NCI-H1417 treated with DMSO at 0.1 percent for 48 hours (cell line): ENCODE results near the gene PECR.
"Not testable (repeated sequence)": the region's sequence is repeated elsewhere in the genome, so short reads cannot be mapped to it uniquely, and the experiment has no call there.

Source experiments
- DNase-seq: peaks from one replicate; lab custom pipeline; 2025; lab: John Stamatoyannopoulos, UW

PECR gene

DNA sequence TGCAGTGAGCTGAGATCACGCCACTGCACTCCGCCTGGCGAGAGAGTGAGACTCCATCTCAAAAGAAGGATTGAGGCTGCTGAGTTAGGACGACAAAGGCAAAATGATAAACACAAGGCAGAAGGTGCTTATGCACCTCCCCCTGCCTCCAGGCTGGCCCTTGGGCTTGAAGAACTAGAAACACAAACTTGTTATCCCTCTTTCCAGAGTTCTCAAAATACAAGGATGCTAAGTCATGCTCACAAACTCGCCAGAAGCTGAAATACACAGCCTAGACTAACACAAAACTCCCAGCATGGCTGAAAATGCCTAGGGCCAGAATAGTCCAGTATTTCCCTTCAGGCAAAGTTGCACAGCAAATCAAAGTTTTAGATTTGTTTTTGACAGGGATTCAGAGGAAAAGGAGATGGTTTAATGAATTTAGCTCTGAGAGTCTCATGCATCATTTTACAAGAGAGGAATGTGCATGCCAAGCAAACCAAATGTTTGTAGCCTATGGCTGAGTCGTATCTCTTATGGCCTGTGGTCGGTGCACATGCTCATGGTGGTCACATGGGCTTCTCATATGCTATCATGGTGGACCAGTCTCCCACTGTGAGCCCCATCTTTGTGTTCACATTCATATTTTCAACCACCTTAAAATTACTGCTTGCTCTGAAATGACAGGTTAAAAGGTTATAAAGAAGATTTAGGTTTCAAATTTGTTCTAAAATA lies 52.0 kb downstream of the PECR start:
- DNase-seq = no peak

GRCh38 chr2:216024779-216025336 lies 56.8 kb downstream of the PECR start:
- no peak for DNase-seq

GRCh38 chr2:216023055-216023648 lies 58.5 kb downstream of the PECR start:
- no peak for DNase-seq

DNA sequence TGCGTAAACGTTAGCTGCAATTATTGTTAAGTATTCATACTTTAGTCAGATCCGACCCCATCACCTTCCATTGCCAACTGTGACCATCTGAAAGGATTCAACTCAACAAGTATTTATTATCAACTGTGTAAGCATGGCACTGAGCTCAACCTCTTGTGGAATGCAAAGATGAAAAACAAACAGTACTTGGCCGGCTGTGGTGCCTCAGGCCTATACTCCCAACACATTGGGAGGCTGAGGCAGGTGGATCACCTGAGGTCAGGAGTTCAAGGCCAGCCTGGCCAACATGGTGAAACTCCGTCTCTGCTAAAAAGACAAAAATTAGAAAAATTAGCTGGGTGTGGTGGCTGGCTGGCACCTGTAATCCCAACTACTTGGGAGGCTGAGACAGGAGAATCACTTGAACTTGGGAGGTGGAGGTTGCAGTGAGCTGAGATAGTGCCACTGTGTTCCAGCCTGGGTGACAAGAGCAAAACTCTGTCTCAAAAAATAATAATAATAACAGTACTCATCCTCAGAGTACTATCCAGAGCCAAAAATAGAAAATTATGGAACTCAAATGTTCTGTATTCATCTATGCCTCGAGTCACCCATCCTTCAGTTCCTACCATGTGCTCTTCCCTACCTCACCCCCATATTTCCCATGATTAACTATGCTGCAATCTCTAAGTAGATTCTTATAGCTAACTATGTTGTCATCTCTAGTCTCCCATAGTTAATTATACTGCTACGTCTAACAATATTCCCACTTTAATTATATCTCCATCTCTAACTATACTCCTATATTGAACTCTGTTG lies 59.6 kb downstream of the PECR start:
- DNase-seq = no peak

GRCh38 chr2:216018709-216019108 lies 62.9 kb downstream of the PECR start:
- DNase-seq = no peak

DNA sequence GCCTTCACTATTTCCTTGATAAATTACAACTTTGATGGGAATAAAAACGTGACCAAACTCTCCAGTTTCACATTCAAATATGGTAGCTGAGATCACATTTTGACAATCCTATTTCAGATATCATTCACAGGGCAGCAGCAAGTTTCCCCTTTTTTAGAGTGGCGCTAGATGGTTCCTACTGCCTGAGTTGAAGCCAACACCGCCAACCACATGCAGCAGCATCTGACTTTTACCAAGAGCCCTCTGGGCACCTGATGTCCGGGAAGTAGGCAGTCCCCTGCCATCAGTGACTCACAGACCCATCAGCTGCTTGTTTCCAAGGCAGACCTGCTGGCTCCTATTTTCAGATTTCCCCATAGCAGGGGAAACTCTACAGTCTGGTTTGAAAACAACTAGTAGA lies 64.2 kb downstream of the PECR start:
- no peak for DNase-seq

DNA sequence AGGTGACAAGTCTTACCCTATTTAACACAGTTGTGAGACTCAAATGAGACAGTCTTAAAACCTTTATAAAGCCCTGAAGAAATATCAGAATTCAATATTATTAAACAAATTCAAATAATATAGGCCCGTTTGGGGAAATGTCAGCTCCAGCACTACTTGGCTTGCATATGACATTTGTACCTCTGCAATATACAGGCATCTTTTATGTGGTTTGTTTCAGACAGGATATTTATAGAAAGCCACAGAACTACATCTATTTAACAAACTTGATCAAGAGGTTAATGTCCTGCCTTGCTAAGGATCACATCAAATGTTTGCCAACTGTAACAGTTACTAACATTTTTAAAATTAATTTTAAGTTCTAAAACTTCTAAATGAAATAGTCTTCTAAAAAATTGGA lies 65.0 kb downstream of the PECR start:
- no peak for DNase-seq

DNA sequence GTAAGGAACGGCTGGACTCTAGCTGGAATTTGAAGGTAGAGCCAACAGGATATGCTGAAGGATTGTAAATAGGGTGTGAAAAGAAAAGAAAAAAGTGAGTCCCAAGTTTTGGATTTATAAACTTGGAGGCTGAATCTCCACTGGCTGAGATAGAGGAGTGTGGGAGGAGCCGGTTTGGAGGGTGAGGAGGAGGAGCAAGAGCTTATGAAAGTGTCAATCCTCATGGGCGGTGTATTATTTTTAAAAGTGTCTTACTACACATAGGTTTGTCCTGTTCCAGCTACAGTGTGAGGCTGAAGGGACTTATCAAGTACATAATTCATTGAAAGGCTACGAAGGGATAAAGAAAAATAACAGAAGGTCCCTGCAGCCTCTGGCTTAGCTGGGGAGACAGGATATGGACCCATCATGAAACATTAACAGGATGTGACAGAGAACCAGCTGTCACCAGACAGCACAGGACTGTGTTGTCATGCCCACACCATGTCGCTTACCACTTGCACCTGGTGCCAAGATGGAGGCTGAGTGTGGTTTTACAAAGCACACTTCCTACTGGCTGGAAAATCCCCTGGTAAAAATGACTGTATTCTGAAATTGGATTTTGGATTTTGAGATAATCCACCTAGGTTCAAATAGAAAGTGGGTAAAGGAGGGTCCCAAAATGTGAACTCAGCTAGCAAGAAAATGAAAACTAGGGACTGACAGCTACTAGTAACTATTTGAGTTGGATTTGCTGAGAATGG lies 65.7 kb downstream of the PECR start:
- DNase-seq = no peak

DNA sequence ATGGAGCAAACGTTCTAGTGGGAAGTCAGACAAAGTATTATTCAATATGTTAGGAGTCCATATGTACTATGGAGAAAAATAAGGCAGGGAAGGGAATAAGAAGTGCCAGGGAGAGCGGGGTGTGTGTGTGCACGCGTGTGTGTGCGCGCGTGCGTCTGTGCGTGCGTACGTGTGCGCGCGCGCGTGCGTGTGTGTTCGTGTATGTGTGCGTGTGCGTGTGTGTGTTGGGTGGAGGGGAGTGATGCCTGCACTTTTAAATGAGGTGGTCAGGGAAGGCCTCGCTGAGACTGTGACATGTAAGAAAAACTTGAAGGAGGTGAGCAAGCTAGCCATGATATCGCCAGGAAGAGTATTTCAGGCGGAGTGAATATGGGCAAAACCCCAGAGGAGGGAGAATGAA lies 66.6 kb downstream of the PECR start:
- DNase-seq = no peak

DNA sequence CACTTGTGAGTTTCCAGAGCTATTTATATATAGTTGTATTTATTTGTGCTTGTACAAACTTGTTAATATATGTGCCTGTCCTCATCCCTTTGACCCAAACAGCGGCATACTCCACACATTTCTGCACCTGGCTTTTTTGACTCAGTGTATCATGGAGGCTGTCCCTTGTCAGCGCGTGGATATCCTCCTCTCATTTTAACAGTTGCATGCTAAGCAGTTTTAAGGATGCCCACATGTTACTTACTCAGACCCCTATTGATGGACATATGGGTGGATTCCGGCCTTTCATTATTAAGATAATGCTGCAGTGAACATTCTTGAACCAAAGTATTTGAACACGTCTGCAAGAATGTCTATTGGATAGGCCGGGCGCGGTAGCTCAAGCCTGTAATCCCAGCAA lies 67.6 kb downstream of the PECR start:
- no peak for DNase-seq

DNA sequence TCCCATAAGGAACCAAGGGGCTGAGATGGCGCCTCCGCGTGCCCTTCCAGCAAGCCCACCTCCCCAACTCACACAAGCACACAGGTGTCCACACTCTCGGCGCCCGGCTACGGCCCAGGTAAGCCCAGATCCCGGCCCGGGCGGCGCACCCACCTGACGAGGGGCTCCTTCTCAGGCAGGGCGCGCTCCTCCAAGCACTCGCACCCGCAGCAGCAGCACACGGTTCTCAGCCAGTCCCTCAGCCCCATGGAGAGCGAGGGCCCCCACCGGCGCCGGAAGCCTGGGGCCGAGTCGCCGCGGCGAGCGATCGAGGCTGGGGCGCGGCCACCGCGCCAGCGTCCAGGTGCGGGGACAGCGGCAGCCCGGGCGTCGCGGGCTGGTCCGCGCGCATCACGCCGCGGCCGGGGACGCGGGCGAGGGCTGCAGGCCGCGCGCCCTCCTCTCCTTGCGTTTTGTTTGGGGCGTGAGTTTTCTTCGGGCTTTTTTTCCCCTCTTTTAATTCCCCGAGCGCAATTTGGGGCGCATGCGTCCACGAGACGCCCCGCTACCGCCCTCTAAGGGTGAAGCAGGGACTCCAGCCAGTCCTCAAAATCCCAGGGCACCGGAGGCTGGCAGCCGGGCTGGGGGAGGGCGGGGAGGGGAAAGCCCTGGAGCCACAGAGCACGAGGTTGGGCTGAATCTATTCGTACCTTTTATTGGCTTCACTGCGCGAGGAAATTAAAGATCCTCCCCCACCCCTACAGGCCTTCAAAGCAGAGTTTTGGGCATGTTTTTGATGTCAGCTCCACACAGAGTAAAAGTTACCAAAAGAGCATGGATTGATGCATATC lies 68.3 kb downstream of the PECR start, which contains the start of gene MREG:
Gene MREG (minus strand): TSS at position 472 of the 830 bp plus-strand sequence. CDS start 224 bp downstream, at position 248.
- no peak for DNase-seq

- DNase-seq = no peak
These were observed 68.9 kb downstream of the PECR start for GRCh38 chr2:216012830-216013079.

GRCh38 chr2:216012133-216012829 lies 69.3 kb downstream of the PECR start:
- no peak for DNase-seq

DNA sequence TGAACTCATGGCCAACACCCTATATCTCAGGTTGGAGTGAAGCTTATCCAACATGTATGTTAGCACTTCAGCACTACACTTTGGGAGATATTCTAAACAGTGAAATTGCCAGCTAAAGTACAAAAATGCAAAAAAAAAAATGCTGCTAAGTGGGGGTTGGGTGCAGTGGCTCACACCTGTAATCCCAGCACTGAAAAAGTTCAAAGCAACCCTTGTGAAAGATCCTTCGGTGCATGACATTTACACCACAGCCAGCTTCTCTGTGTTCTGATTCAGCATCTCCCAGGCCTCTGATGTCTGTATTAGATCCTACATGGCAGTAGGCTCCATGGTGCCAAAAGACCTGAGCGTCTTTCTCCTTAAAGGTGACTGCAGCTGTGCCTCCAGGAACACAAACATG lies 72.4 kb downstream of the PECR start:
- DNase-seq = not testable (repeated sequence)

- no peak for DNase-seq
These were observed 73.2 kb downstream of the PECR start for GRCh38 chr2:216008387-216008786.

- DNase-seq = no peak
These were observed 75.4 kb downstream of the PECR start for GRCh38 chr2:216006164-216006663.

DNA sequence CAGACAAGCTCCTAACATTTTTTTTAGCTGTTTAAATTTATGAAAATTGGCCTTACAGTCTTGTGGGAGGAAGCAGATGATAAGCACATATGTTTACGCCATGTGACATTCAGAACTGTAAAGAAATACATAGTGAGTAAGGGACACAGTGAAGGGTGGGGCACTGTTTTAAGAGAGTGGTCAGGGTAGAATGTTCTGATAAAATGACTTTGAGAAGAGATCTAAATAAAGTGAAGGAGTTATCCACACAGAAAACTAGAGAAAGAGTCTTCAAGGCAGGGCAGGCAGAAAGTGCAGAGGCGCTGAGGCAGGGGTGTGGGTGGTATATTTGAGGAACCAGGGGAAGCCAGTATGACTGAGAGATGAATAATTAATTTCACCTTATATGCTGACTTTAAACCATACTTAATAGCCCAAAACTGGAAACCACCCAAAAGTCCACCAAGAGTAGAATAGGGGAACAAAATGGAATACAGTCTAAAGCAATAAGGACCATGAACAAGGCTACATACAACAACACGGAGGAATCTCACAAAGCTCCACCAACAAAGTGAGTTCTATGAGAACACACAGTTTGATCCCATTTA lies 76.8 kb downstream of the PECR start:
- no peak for DNase-seq

DNA sequence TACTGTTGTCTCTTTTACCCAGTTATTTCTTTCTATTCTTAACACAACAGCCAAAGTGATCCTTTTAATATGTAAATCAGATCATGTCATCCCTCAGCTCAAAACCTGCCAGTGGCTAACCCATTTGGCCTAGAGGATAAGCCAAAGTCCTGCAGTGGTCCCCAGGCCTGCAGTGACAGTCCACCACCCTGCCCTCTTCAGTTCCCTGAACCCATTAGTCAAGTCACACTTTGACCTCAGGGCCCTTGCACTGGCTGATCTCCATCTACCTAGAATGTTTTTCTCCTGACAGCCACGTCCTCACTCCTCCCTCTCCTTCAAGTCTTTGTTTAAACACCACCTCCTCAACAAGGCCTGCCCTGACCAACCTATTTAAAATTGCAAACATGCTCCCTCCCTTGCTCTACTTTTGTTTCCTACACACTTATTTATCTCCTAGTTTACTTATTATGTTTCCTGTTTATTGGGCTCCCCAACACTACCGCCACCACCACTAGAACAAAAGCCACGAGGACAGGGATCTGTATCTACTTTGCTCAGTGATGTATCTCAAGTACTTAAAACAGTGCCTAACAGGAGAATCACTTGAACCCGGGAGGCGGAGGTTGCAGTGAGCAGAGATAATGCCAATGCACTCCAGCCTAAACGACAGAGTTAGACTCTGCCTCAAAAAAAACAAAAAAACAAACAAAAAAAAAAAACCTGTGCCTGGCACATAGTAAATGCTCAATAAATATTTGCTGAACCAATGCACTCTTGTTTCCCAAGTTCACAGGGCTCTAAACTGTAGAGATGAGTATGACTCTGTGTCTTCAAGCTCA lies 77.5 kb downstream of the PECR start:
- no peak for DNase-seq

GRCh38 chr2:216002693-216003092 lies 78.9 kb downstream of the PECR start:
- DNase-seq = no peak
